Stomach (tissue), 9 donors: Measurements from ENCODE around the gene NUBPL. TPM values are rescaled to one million over a fixed set of nuclear protein-coding genes. Genes with fewer than 3 reads are reported as not detected.

Experiments used
- DNase-seq, 2 donors: peaks; one replicate each; pipeline versions ENCODE4 v3.0.0 to v3.0.0-alpha.2; 2013 to 2019
- H3K27ac ChIP-seq, 5 donors: fragments of 200-600 bp in 4 of 5; sonication (generic) in 4 of 5; one replicate each; pipeline ENCODE4 v1.5.1; 2013 to 2019; ENCODE audit warnings: mild to moderate bottlenecking in 1 of 5, moderate library complexity in 1 of 5
- H3K27me3 ChIP-seq, 3 donors: fragments of 200-600 bp; sonication (generic); one replicate each; pipeline ENCODE4 v1.5.1; 2017 to 2019; ENCODE audit warnings: mixed run types in 1 of 3
- H3K36me3 ChIP-seq, 4 donors: fragments of 200-600 bp; sonication (generic); 1 replicate in 3 of 4; 2 replicates in 1 of 4; pipeline ENCODE4 v1.5.1; 2016 to 2019
- H3K4me1 ChIP-seq, 4 donors: fragments of 200-600 bp; sonication (generic); one replicate each; pipeline ENCODE4 v1.5.1; 2016 to 2019
- H3K4me3 ChIP-seq, 4 donors: fragments of 200-600 bp; sonication (generic) in 3 of 4; one replicate each; pipeline ENCODE4 v1.5.1; 2016 to 2019; ENCODE audit warnings: mild to moderate bottlenecking in 1 of 4
- H3K9me3 ChIP-seq, 4 donors: fragments of 200-600 bp; sonication (generic); one replicate each; pipeline ENCODE4 v1.5.1; 2016 to 2019
- EP300 ChIP-seq: sonication (generic); formaldehyde crosslinking; IDR thresholded peaks from one replicate; pipeline ENCODE4 v1.6.1; 2017; ENCODE audit warnings: antibody characterized with exemption
- POLR2A ChIP-seq, 4 donors: fragments of 450-650 bp; IDR thresholded peaks; one replicate each; pipeline ENCODE4 v1.6.1; 2016; ENCODE audit warnings: antibody characterized with exemption in 4 of 4, control low read depth in 2 of 4, mild to moderate bottlenecking in 1 of 4, moderate library complexity in 1 of 4
- POLR2AphosphoS5 ChIP-seq, 3 donors: sonication (generic); formaldehyde crosslinking; IDR thresholded peaks; one replicate each; pipeline ENCODE4 v1.6.1; 2016; ENCODE audit warnings: antibody characterized with exemption in 3 of 3
- WGBS, 5 donors: extraction: QIAGEN DNeasy Blood & Tissue Kit in 3 of 5; methylation state at CpG; one replicate each; pipeline versions ENCODE4 v1.1.5 to v1.1.7; 2013 to 2018; 5-methylcytosine and 5-hydroxymethylcytosine counted together
- intact Hi-C: fragments of 100-400 bp; cut with DNase I; formaldehyde crosslinking; loops from one replicate; pipeline ENCODE4 v1.15.1; 2023; ENCODE audit warnings: low total_unique reads
- polyA plus RNA-seq, 3 donors: library from polyadenylated mRNA; stranded (reverse); fragments of 200-250 nt; gene quantifications; one replicate each; pipeline ENCODE4 v1.2.3, GENCODE V29; 2013
- total RNA-seq, 5 donors: library from RNA; depleted of rRNA; stranded (reverse); fragments of >200 nt; gene quantifications; one replicate each; pipeline versions ENCODE4 v1.1.0 to v1.2.3, GENCODE V29; 2014 to 2016
- TF ChIP-seq, protein P1 (sequence below), 7 experiments: fragments of 450-650 bp in 4 of 7; fragments of 200-600 bp in 3 of 7; sonication (generic) in 3 of 7; IDR thresholded peaks; one replicate each; pipeline ENCODE4 v1.5.1; 2016 to 2019; ENCODE audit warnings: antibody characterized with exemption in 7 of 7, control low read depth in 2 of 7, mild to moderate bottlenecking in 1 of 7
- donor health status: healthy with polysubstance abuse.
- donor health status: Bipolar disorder and iron deficiency.
- donor health status: healthy.

NUBPL gene
- total and polyA plus RNA-seq, 8 donors, result 0.58 to 25.7 (median 5.0) TPM

DNA sequence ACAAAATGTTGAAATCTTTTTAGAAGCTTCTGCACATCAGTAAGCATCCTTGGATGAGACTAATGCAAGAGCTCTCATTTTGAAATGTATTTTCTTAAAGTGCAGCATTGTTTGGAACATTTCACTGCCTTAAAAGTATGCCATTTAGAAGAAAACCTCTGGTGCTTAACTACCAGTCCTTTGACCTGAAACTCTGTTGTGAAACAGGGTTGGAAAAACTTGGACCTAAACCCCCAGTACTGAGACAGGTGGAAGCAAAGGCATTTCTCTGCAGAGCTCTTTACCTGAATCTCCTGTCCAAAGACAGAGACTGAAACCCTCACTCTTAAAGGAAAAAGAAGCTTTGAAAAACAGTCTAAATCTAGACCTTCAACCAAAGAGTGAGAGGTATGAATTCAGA lies 207.2 kb downstream of the NUBPL start:
- TF ChIP-seq, protein P1, sequence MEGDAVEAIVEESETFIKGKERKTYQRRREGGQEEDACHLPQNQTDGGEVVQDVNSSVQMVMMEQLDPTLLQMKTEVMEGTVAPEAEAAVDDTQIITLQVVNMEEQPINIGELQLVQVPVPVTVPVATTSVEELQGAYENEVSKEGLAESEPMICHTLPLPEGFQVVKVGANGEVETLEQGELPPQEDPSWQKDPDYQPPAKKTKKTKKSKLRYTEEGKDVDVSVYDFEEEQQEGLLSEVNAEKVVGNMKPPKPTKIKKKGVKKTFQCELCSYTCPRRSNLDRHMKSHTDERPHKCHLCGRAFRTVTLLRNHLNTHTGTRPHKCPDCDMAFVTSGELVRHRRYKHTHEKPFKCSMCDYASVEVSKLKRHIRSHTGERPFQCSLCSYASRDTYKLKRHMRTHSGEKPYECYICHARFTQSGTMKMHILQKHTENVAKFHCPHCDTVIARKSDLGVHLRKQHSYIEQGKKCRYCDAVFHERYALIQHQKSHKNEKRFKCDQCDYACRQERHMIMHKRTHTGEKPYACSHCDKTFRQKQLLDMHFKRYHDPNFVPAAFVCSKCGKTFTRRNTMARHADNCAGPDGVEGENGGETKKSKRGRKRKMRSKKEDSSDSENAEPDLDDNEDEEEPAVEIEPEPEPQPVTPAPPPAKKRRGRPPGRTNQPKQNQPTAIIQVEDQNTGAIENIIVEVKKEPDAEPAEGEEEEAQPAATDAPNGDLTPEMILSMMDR (IDR thresholded peaks at IDR 0.05), result no peak
- TF ChIP-seq POLR2A (IDR thresholded peaks at IDR 0.05) (no peak), POLR2AphosphoS5 (IDR thresholded peaks at IDR 0.05) (no peak), EP300 (no peak)
- Histone ChIP-seq H3K4me3 (no peak overlapping the region), H3K27me3 (no peaks in the 10 kb centered on the region), H3K9me3 (no peaks in the 10 kb centered on the region), H3K27ac (no peak overlapping the region), H3K4me1 (no peaks in the 10 kb centered on the region), H3K36me3 (no peaks in the 10 kb centered on the region)
- no peak for DNase-seq
- intact Hi-C loops, result no loop called here

DNA sequence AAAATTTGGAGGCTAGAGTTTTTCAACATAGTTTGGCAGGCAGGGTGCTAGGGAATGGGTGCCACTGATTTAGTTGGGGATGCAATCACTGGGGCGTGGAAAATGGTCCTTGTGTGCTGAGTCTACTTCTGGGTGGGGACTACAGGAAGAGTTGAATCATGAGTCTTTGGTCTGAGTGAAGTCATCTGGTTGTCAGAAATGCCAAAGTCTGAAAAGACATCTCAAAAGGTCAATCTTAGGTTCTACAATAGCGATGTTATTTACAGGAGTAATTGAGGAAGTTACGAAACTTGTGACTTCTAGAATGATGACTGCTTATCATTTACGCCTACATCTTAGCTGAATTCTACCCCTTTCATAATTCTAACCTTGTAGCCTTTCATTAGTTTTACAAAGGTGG lies 209.1 kb downstream of the NUBPL start:
- 80 to 87% (median 82%) methylated on average over 4 of the region's 4 CpGs for WGBS, 5 donors
- intact Hi-C loops, result no loop called here
- DNase-seq, result peak in 1 of 2 donors; percentile 5

DNA sequence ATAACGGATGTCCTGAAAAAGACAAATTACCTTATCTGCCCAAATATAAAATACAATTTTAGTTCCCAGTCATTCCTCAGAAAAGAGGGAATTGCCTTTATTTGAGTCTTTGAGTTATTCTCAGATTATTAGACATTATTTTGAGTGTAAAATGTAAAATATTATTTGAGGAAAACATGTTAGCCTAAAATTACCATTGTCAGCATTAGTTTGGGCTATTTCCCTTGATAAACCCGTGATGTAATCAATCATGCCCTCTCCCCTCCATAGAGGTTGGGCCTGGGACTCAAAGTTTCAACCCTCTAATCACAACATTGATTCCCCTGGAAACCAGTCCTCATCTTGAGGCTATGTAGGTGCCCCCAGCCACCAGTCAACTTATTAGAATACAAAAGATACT lies 213.4 kb downstream of the NUBPL start:
- Histone ChIP-seq H3K27me3 (no peaks in the 10 kb centered on the region), H3K4me3 (no peak overlapping the region), H3K9me3 (no peaks in the 10 kb centered on the region), H3K27ac (no peak overlapping the region), H3K36me3 (no peaks in the 10 kb centered on the region), H3K4me1 (no peaks in the 10 kb centered on the region)
- intact Hi-C loops, result no loop called here
- WGBS, 5 donors, result 92 to 96% (median 93%) methylated on average over 2 of the region's 2 CpGs
- DNase-seq, result no peak
- TF ChIP-seq, protein P1 (IDR thresholded peaks at IDR 0.05), result no peak
- no peak for TF ChIP-seq POLR2AphosphoS5 (IDR thresholded peaks at IDR 0.05)
- no peak for TF ChIP-seq EP300
- TF ChIP-seq POLR2A (IDR thresholded peaks at IDR 0.05), result no peak

More for the DNA sequence above, 209.1 kb downstream of the NUBPL start:
- Histone ChIP-seq H3K27ac (no peak overlapping the region), H3K36me3 (no peaks in the 10 kb centered on the region), H3K4me1 (no peaks in the 10 kb centered on the region), H3K9me3 (no peaks in the 10 kb centered on the region), H3K4me3 (no peak overlapping the region), H3K27me3 (no peaks in the 10 kb centered on the region)
- TF ChIP-seq, protein P1 (IDR thresholded peaks at IDR 0.05), result no peak
- no peak for TF ChIP-seq POLR2A (IDR thresholded peaks at IDR 0.05)
- TF ChIP-seq POLR2AphosphoS5 (IDR thresholded peaks at IDR 0.05), result no peak
- no peak for TF ChIP-seq EP300

DNA sequence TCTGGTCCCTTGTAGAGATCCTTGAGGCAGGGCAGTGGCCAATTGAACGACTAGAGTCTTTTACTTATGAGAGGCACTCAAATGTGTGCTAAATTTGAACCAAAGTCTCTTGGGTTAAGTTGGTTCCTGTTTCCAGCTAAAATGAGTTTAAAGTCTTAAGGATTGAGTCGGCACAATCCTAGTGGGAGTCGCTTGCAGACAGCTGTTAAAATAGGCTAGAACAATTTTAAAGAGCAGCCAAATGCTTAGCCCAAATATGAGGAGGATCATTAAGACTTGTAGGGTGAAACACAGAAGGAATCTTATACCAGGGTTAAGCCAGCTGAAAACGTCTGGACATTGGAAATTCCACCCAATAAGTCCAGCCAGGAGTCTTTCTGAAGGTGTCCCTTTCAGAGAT lies 216.1 kb downstream of the NUBPL start:
- 76 to 79% (median 77%) methylated on average over 4 of the region's 4 CpGs for WGBS, 5 donors
- TF ChIP-seq, protein P1 (IDR thresholded peaks at IDR 0.05), result no peak
- TF ChIP-seq EP300, result no peak
- no peak for TF ChIP-seq POLR2A (IDR thresholded peaks at IDR 0.05)
- no peak for TF ChIP-seq POLR2AphosphoS5 (IDR thresholded peaks at IDR 0.05)
- intact Hi-C loops, result no loop called here
- H3K9me3 ChIP-seq, result peaks cover 0 to 11% (median 0%) of the 10 kb centered on the region in 4 donors
- no peaks in the 10 kb centered on the region for H3K36me3 ChIP-seq
- no peaks in the 10 kb centered on the region for H3K27me3 ChIP-seq
- H3K27ac ChIP-seq, result no peak overlapping the region
- no peak overlapping the region for H3K4me3 ChIP-seq
- no peaks in the 10 kb centered on the region for H3K4me1 ChIP-seq
- no peak for DNase-seq
